Kidney (tissue), 14 donors: Measurements from ENCODE around the gene SPINK13. TPM values are rescaled to one million over a fixed set of nuclear protein-coding genes. Genes with fewer than 3 reads are reported as not detected.
"Not testable (repeated sequence)": the region's sequence is repeated elsewhere in the genome, so short reads cannot be mapped to it uniquely, and the experiment has no call there.

Experiments
- DNase-seq, 5 donors: peaks; one replicate each; pipeline ENCODE4 v3.0.0-alpha.2; 2013 to 2020
- FAIRE-seq: peaks from 2 replicates; lab custom pipeline; 2012; peaks lifted over from hg19 to GRCh38; lab: Jason Lieb, UNC
- H3K27ac ChIP-seq, 2 donors: one replicate each; pipeline ENCODE4 v1.7.0; 2013; ENCODE audit warnings: low read depth in 2 of 2, low read length in 2 of 2, inconsistent platforms in 1 of 2
- H3K27me3 ChIP-seq: one replicate; pipeline ENCODE4 v1.7.1; 2013; ENCODE audit warnings: low read length, inconsistent platforms; ENCODE audit not compliant: control insufficient read depth, insufficient read depth
- H3K36me3 ChIP-seq, 3 donors: one replicate each; pipeline versions ENCODE4 v1.7.0 to v1.7.1; 2013; ENCODE audit warnings: low read length in 3 of 3, control low read depth in 1 of 3, inconsistent platforms in 1 of 3; ENCODE audit not compliant: insufficient read depth in 3 of 3, control insufficient read depth in 2 of 3
- H3K4me1 ChIP-seq, 3 donors: one replicate each; pipeline versions ENCODE4 v1.7.0 to v1.7.1; 2013; ENCODE audit warnings: low read length in 3 of 3, inconsistent platforms in 1 of 3, low read depth in 1 of 3; ENCODE audit not compliant: control insufficient read depth in 2 of 3, insufficient read depth in 2 of 3
- H3K4me3 ChIP-seq, 3 donors: one replicate each; pipeline versions ENCODE4 v1.7.0 to v1.8.1; 2013; ENCODE audit warnings: low read length in 3 of 3, control low read depth in 1 of 3, inconsistent platforms in 1 of 3
- H3K9ac ChIP-seq, 3 donors: one replicate each; pipeline versions ENCODE4 v1.7.0 to v1.7.1; 2013; ENCODE audit warnings: low read length in 3 of 3, control low read depth in 1 of 3, inconsistent platforms in 1 of 3
- H3K9me3 ChIP-seq, 3 donors: one replicate each; pipeline versions ENCODE4 v1.7.0 to v1.7.1; 2013; ENCODE audit warnings: low read length in 3 of 3, control low read depth in 1 of 3, inconsistent platforms in 1 of 3; ENCODE audit not compliant: control insufficient read depth in 2 of 3, insufficient read depth in 1 of 3
- intact Hi-C: fragments of 100-400 bp; cut with DNase I; formaldehyde crosslinking; loops from one replicate; pipeline ENCODE4 v1.11.1; 2022
- polyA plus RNA-seq: library from polyadenylated mRNA; stranded (reverse); fragments of 350-450 nt; fragmentation: Illumina TruSeq; extraction: RNeasy Lipid Tissue Mini Kit (QIAGEN cat#74804); gene quantifications from one replicate; pipeline ENCODE4 v1.2.3, GENCODE V29; 2014; ENCODE audit warnings: low read depth, low replicate concordance; ENCODE audit not compliant: insufficient read depth
- total RNA-seq: library from RNA; stranded (reverse); fragmentation: NEBNext Ultra II Directional; extraction: Animal tissue kit (Norgen Biotek cat#: 25700); gene quantifications from one replicate; pipeline ENCODE4 v1.2.1, GENCODE V29; 2021
- TF ChIP-seq, protein P1 (sequence below): IDR thresholded peaks from 3 replicates; pipeline ENCODE4 v1.5.1; 2012; ENCODE audit warnings: mild to moderate bottlenecking, moderate library complexity, borderline replicate concordance; ENCODE audit not compliant: insufficient read depth; ENCODE audit errors: extremely low read depth
- donor health status: control.
- donor health status: control.
- donor health status: control.
- donor health status: control.
- donor health status: control.
- donor health status: DM: yes; HTN: yes; CAD: no.
- donor health status: Normal renal cell carcinoma (clear cell type).

The SPINK13 gene
- total and polyA plus RNA-seq, 2 donors from 2014 or later: 0.43 to 1.6 TPM

DNA sequence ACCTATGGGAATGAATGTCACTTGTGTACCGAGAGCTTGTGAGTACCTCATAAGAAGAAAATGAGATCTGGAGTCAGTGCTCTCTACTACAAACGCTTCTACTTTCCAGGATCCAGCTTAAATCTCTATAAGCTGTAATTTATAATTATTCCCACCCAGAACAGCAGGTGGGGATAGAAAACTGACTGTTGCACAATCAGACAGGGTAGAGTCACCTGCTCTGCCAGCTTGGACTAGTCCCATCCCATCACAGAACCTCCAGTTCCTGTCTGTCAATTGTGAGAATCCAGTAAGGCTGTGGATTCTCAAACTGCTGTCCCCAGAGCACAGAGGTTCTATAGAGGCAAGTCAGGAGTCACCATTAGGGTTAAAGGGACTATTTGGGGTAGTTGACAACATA, 45.6 kb downstream of the SPINK13 start:
- intact Hi-C loops: no loop called here
- FAIRE-seq: no peak

DNA sequence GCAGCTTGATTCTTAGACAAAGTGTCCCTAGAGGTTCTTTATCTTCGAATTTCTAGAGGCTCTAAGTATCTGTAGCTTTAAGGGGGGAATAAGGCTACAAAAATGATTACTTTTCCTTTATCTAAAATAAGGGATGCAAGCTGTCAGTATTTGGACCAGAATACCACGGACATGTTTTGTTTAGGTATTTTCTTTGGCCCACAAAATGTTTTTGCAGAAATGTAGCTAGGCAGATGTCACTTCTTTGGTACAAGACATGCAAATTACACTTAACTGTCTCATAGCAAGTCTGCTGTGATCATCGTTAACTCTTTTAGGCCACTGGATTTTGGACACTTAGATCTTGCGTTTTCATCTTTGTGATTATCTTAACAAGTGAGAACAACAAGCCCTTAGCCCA, 46.1 kb downstream of the SPINK13 start:
- intact Hi-C loops: no loop called here
- TF ChIP-seq, protein P1, sequence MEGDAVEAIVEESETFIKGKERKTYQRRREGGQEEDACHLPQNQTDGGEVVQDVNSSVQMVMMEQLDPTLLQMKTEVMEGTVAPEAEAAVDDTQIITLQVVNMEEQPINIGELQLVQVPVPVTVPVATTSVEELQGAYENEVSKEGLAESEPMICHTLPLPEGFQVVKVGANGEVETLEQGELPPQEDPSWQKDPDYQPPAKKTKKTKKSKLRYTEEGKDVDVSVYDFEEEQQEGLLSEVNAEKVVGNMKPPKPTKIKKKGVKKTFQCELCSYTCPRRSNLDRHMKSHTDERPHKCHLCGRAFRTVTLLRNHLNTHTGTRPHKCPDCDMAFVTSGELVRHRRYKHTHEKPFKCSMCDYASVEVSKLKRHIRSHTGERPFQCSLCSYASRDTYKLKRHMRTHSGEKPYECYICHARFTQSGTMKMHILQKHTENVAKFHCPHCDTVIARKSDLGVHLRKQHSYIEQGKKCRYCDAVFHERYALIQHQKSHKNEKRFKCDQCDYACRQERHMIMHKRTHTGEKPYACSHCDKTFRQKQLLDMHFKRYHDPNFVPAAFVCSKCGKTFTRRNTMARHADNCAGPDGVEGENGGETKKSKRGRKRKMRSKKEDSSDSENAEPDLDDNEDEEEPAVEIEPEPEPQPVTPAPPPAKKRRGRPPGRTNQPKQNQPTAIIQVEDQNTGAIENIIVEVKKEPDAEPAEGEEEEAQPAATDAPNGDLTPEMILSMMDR: no peak
- Histone ChIP-seq H3K36me3 (no peaks in the 10 kb centered on the region), H3K4me3 (no peak overlapping the region), H3K4me1 (no peaks in the 10 kb centered on the region), H3K9ac (no peak overlapping the region), H3K9me3 (no peaks in the 10 kb centered on the region), H3K27me3 (no peaks in the 10 kb centered on the region), H3K27ac (no peak overlapping the region)
- DNase-seq: peak in 1 of 5 donors; percentile 4
- no peak for FAIRE-seq

More for the DNA sequence above, 45.6 kb downstream of the SPINK13 start:
- Histone ChIP-seq H3K27me3 (no peaks in the 10 kb centered on the region), H3K9ac (no peak overlapping the region), H3K4me1 (no peaks in the 10 kb centered on the region), H3K36me3 (no peaks in the 10 kb centered on the region), H3K9me3 (no peaks in the 10 kb centered on the region), H3K27ac (no peak overlapping the region), H3K4me3 (no peak overlapping the region)
- TF ChIP-seq, protein P1: no peak
- no peak for DNase-seq

DNA sequence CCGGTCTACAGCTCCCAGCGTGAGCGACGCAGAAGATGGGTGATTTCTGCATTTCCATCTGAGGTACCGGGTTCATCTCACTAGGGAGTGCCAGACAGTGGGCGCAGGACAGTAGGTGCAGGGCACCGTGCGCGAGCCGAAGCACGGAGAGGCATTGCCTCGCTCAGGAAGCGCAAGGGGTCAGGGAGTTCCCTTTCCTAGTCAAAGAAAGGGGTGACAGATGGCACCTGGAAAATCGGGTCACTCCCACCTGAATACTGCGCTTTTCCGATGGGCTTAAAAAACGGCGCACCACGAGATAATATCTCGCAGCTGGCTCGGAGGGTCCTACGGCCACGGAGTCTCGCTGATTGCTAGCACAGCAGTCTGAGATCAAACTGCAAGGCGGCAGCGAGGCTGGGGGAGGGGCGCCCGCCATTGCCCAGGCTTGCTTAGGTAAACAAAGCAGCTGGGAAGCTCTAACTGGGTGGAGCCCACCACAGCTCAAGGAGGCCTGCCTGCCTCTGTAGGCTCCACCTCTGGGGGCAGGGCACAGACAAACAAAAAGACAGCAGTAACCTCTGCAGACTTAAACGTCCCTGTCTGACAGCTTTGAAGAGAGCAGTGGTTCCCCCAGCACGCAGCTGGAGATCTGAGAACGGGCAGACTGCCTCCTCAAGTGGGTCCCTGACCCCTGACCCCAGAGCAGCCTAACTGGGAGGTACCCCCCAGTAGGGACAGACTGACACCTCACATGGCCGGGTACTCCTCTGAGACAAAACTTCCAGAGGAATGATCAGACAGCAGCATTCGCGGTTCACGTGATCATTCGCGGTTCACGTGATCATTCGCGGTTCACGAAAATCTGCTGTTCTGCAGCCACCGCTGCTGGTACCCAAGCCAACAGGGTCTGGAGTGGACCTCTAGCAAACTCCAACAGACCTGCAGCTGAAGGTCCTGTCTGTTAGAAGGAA, 51.7 kb downstream of the SPINK13 start:
- H3K27me3 ChIP-seq, FAIRE-seq, H3K36me3 ChIP-seq, H3K9me3 ChIP-seq, intact Hi-C loops, H3K27ac ChIP-seq, H3K4me1 ChIP-seq: not testable (repeated sequence)
- peak overlapping the region in 1 of 3 donors; percentile 33 for H3K9ac ChIP-seq
- H3K4me3 ChIP-seq: peak overlapping the region in 2 of 3 donors; percentile 44 to 54
- DNase-seq: peak in 2 of 5 donors; percentile 3 to 6

DNA sequence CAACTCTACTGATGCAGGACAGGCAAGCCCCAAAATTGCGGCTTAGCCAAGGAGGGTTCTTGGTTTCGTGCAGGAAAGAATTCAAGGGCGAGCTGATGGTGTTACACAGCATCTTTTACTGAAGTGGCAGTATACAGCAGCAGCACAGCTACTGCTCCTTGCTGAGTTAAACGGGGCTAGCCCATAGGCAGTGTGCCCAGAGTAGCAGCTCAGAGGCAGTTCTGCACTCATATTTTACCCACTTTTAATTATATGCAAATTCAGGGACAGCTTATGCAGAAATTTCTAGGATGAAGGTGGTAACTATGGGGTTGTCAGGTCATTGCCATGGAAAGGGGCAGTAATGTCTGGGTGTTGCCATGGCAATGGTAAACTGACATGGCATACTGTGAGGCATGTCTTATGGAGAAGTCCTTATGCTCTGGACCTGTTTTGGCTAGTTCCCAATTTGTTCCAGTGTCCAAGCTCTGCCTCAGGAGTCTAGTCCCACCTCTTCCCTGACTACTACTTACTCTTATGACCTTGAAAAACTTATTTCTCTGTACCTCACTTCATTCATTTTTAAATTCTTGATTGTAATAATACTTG, 64.8 kb downstream of the SPINK13 start:
- intact Hi-C loops: no loop called here
- Histone ChIP-seq H3K9ac (no peak overlapping the region), H3K36me3 (no peaks in the 10 kb centered on the region), H3K9me3 (no peaks in the 10 kb centered on the region), H3K4me1 (no peaks in the 10 kb centered on the region), H3K27me3 (no peaks in the 10 kb centered on the region), H3K27ac (no peak overlapping the region), H3K4me3 (no peak overlapping the region)
- FAIRE-seq (no peak), DNase-seq (no peak)
- TF ChIP-seq, protein P1: no peak
